ENCODE data around the gene SHROOM4. TPM values are rescaled to one million over a fixed set of nuclear protein-coding genes. Genes with fewer than 3 reads are reported as not detected.

SHROOM4 gene
- total RNA-seq, 1 donor from 2014 or later = 6.1 TPM

- no peak overlapping the region for H3K4me3 ChIP-seq (ENCODE audit: low read depth, low read length)
- H3K27me3 ChIP-seq (ENCODE audit: control insufficient read depth, insufficient read depth, low read length) = no peaks in the 10 kb centered on the region
- no peak for TF ChIP-seq CTCF (IDR thresholded peaks at IDR 0.05; ENCODE audit: insufficient read depth, low read length, poor library complexity, severe bottlenecking)
- H3K36me3 ChIP-seq (ENCODE audit: control insufficient read depth, insufficient read depth, low read length) = no peaks in the 10 kb centered on the region
- no peak for DNase-seq (ENCODE audit: low read depth)
Measured at GRCh38 chrX:50776248-50776647, 37.7 kb downstream of the SHROOM4 start.

- Histone ChIP-seq H3K27me3 (ENCODE audit: control insufficient read depth, insufficient read depth, low read length) (no peaks in the 10 kb centered on the region), H3K4me3 (ENCODE audit: low read depth, low read length) (no peak overlapping the region), H3K36me3 (ENCODE audit: control insufficient read depth, insufficient read depth, low read length) (no peaks in the 10 kb centered on the region)
- DNase-seq (ENCODE audit: low read depth) = no peak
- no peak for TF ChIP-seq CTCF (IDR thresholded peaks at IDR 0.05; ENCODE audit: insufficient read depth, low read length, poor library complexity, severe bottlenecking)
Measured at GRCh38 chrX:50771382-50771781, 42.6 kb downstream of the SHROOM4 start.

GRCh38 chrX:50770702-50771101 lies 43.3 kb downstream of the SHROOM4 start:
- Histone ChIP-seq H3K27me3 (ENCODE audit: control insufficient read depth, insufficient read depth, low read length) (no peaks in the 10 kb centered on the region), H3K36me3 (ENCODE audit: control insufficient read depth, insufficient read depth, low read length) (no peaks in the 10 kb centered on the region), H3K4me3 (ENCODE audit: low read depth, low read length) (no peak overlapping the region)
- DNase-seq (ENCODE audit: low read depth) = peak; percentile 12
- TF ChIP-seq CTCF (IDR thresholded peaks at IDR 0.05; ENCODE audit: insufficient read depth, low read length, poor library complexity, severe bottlenecking) = no peak

- no peak for DNase-seq (ENCODE audit: low read depth)
- no peak for TF ChIP-seq CTCF (IDR thresholded peaks at IDR 0.05; ENCODE audit: insufficient read depth, low read length, poor library complexity, severe bottlenecking)
- H3K27me3 ChIP-seq (ENCODE audit: control insufficient read depth, insufficient read depth, low read length) = no peaks in the 10 kb centered on the region
- H3K36me3 ChIP-seq (ENCODE audit: control insufficient read depth, insufficient read depth, low read length) = no peaks in the 10 kb centered on the region
- no peak overlapping the region for H3K4me3 ChIP-seq (ENCODE audit: low read depth, low read length)
Measured at GRCh38 chrX:50769389-50770063, 44.5 kb downstream of the SHROOM4 start.

GRCh38 chrX:50768801-50769200 lies 45.2 kb downstream of the SHROOM4 start:
- DNase-seq (ENCODE audit: low read depth) = no peak
- TF ChIP-seq CTCF (IDR thresholded peaks at IDR 0.05; ENCODE audit: insufficient read depth, low read length, poor library complexity, severe bottlenecking) = no peak
- no peaks in the 10 kb centered on the region for H3K36me3 ChIP-seq (ENCODE audit: control insufficient read depth, insufficient read depth, low read length)

GRCh38 chrX:50765986-50766385 lies 48.0 kb downstream of the SHROOM4 start:
- no peak for TF ChIP-seq CTCF (IDR thresholded peaks at IDR 0.05; ENCODE audit: insufficient read depth, low read length, poor library complexity, severe bottlenecking)
- H3K27me3 ChIP-seq (ENCODE audit: control insufficient read depth, insufficient read depth, low read length) = no peaks in the 10 kb centered on the region
- no peak overlapping the region for H3K4me3 ChIP-seq (ENCODE audit: low read depth, low read length)
- H3K36me3 ChIP-seq (ENCODE audit: control insufficient read depth, insufficient read depth, low read length) = no peaks in the 10 kb centered on the region
- no peak for DNase-seq (ENCODE audit: low read depth)

More at GRCh38 chrX:50768801-50769200, 45.2 kb downstream of the SHROOM4 start:
- Histone ChIP-seq H3K4me3 (ENCODE audit: low read depth, low read length) (no peak overlapping the region), H3K27me3 (ENCODE audit: control insufficient read depth, insufficient read depth, low read length) (no peaks in the 10 kb centered on the region)

All from kidney epithelial cell (primary cell).